Epithelial cell of proximal tubule (primary cell): ENCODE measurements around the gene FBXO33. TPM values are rescaled to one million over a fixed set of nuclear protein-coding genes. Genes with fewer than 3 reads are reported as not detected.

Source experiments
- DNase-seq: peaks from one replicate; pipeline ENCODE4 v3.0.0-alpha.2; 2011; ENCODE audit warnings: low read depth
- H3K4me3 ChIP-seq: 2 replicates; pipeline ENCODE4 v1.5.1; 2011; ENCODE audit warnings: low read depth, mild to moderate bottlenecking, low read length
- CTCF ChIP-seq: conservative IDR thresholded peaks from 2 replicates; pipeline ENCODE4 v1.5.1; 2012; ENCODE audit warnings: low read depth, mild to moderate bottlenecking, low read length
- total RNA-seq: library from RNA; depleted of rRNA; stranded (reverse); fragments of >200 nt; gene quantifications from 2 replicates; pipeline ENCODE4 v1.2.3, GENCODE V29; 2015

FBXO33 gene
- total RNA-seq, 1 donor from 2014 or later, result 14.4 TPM

GRCh38 chr14:39431416-39432178 is 636 bp downstream of the FBXO33 start:
- DNase-seq, result no peak
- TF ChIP-seq CTCF, result no peak
- H3K4me3 ChIP-seq, result peak overlapping the region; percentile 93

DNA sequence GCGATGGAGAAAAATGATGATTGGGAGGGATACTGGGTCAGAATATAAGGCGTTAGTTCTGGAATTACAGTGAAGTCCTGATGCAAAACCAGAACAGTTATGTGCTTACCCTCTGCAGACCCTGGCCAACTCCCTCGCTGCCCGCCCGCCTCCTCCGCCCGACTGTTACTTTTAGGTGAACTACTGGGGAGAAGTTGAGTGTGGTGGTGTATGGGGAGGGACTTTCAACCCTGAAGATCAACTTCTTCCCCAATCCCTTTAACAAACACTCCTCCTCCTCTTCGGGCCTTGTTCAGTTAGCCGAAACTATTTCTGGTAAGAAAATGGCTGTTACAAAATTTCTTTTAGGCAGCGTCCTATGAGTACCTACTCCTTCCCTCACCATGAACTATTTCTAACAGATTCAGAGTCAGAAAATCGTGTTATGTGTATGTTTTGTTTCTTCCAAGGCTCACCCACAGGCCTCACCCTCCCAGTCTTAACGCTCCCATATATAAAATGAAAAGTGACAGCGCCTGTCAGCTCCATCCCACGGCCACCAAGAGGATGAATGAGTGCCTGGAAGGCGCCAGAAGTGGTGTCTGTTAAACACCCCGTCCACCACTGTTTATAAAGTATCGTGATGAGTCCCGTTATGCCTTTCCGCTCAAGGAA is 1.3 kb downstream of the FBXO33 start:
- H3K4me3 ChIP-seq, result peak overlapping the region; percentile 93
- DNase-seq, result no peak
- TF ChIP-seq CTCF, result no peak

GRCh38 chr14:39428118-39428517 is 4.1 kb downstream of the FBXO33 start:
- no peak overlapping the region for H3K4me3 ChIP-seq
- no peak for TF ChIP-seq CTCF
- DNase-seq, result no peak

DNA sequence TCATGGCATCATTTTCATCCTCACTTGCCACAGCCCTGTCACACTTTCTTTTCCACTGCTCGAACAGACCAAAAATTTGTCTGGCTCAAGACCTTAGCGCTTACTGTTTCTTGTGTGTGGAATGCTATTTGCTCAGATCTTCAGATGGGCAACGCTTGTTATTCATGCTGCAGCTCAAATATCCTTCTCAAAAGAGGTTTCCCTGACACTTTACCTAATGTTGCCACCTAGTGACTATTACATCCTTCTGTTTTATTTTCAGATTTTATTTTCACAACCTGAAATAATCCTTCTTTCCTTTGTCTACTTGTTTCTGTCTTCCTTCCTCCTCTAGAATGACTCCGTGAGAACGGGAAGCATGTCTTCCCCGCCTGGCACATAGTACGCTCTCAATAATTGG is 5.6 kb downstream of the FBXO33 start:
- no peak for DNase-seq
- no peak overlapping the region for H3K4me3 ChIP-seq
- peak; percentile 40 for TF ChIP-seq CTCF

- TF ChIP-seq CTCF, result no peak
- H3K4me3 ChIP-seq, result no peak overlapping the region
- DNase-seq, result no peak
Observed at GRCh38 chr14:39425947-39426346, 6.3 kb downstream of the FBXO33 start.

- no peak overlapping the region for H3K4me3 ChIP-seq
- no peak for TF ChIP-seq CTCF
- no peak for DNase-seq
Observed at GRCh38 chr14:39423793-39424192, 8.4 kb downstream of the FBXO33 start.

DNA sequence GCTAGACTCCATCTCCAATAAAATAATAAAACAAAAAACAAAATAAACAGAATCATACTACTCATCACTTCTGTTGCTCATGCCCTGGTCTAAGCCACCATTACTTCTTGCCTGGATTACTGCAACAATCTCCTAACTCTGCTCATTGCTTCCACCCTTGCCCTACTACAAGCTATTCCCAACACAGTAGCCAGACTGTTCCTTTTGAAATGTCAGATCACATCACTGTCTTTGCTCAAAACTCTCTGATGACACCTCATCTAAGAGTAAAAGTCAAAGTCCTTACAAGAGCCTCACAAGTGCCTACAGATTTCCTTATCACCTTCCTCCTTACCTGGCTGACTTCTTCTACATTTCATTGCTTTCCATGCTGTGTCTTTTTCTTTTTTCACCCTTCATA is 10.0 kb downstream of the FBXO33 start:
- TF ChIP-seq CTCF, result no peak
- no peak for DNase-seq
- H3K4me3 ChIP-seq, result no peak overlapping the region
